Neural cell (in vitro differentiated cells): ENCODE measurements around the gene LOXHD1. TPM values are rescaled to one million over a fixed set of nuclear protein-coding genes. Genes with fewer than 3 reads are reported as not detected.

ENCODE experiments used
- H2AFZ ChIP-seq: fragments of 200-600, 300-800 bp; sonication (generic), shearing (Covaris generic); 2 replicates; pipeline ENCODE4 v1.6.0; 2014; ENCODE audit warnings: low read depth, mild to moderate bottlenecking, antibody characterized with exemption, low read length, moderate library complexity
- H3F3A ChIP-seq: fragments of 200-600 bp; shearing (Covaris generic); 2 replicates; pipeline ENCODE4 v1.6.1; 2016; ENCODE audit warnings: mild to moderate bottlenecking, moderate library complexity, mixed read lengths, antibody characterized with exemption, low read length; ENCODE audit not compliant: insufficient read depth, poor library complexity, severe bottlenecking
- H3K27ac ChIP-seq: fragments of 200-600, 300-800 bp; sonication (generic), shearing (Covaris generic); 2 replicates; pipeline ENCODE4 v1.5.1; 2014; ENCODE audit warnings: mild to moderate bottlenecking, low read length, moderate library complexity
- H3K27me3 ChIP-seq: fragments of 300-800, 200-600 bp; sonication (generic), shearing (Covaris generic); 2 replicates; pipeline ENCODE4 v1.6.0; 2014; ENCODE audit warnings: mild to moderate bottlenecking, low read depth, low read length, moderate library complexity; ENCODE audit not compliant: insufficient read depth
- H3K36me3 ChIP-seq: fragments of 300-800, 200-600 bp; sonication (generic), shearing (Covaris generic); 2 replicates; pipeline ENCODE4 v1.5.1; 2014; ENCODE audit warnings: mild to moderate bottlenecking, antibody characterized with exemption, low read length, moderate library complexity; ENCODE audit not compliant: insufficient read depth
- H3K4me2 ChIP-seq: fragments of 300-800, 200-600 bp; sonication (generic), shearing (Covaris generic); 2 replicates; pipeline ENCODE4 v1.6.0; 2014; ENCODE audit warnings: mild to moderate bottlenecking, low read length
- H3K4me3 ChIP-seq: fragments of 300-800, 200-600 bp; sonication (generic), shearing (Covaris generic); 2 replicates; pipeline ENCODE4 v1.5.1; 2014; ENCODE audit warnings: mild to moderate bottlenecking, low read length, moderate library complexity
- H3K79me2 ChIP-seq: fragments of 200-600 bp; shearing (Covaris generic); replicated peaks from 2 replicates; pipeline ENCODE4 v1.6.0; 2014; ENCODE audit warnings: mild to moderate bottlenecking, low read length, moderate library complexity; ENCODE audit not compliant: insufficient read depth
- H3K9ac ChIP-seq: fragments of 300-800, 200-600 bp; sonication (generic), shearing (Covaris generic); 2 replicates; pipeline ENCODE4 v1.6.1; 2016; ENCODE audit warnings: mild to moderate bottlenecking, low read length, mixed read lengths
- H3K9me2 ChIP-seq: fragments of 200-600 bp; shearing (Covaris generic); 2 replicates; pipeline ENCODE4 v1.6.1; 2016; ENCODE audit warnings: mild to moderate bottlenecking, low read length, mixed read lengths; ENCODE audit not compliant: insufficient read depth
- H3K9me3 ChIP-seq: fragments of 200-600, 300-800 bp; sonication (generic), shearing (Covaris generic); 2 replicates; pipeline ENCODE4 v1.6.1; 2016; ENCODE audit warnings: mild to moderate bottlenecking, mixed run types, low read length, moderate library complexity, mixed read lengths
- H4K20me1 ChIP-seq: fragments of 200-600 bp; shearing (Covaris generic); 2 replicates; pipeline ENCODE4 v1.6.1; 2016; ENCODE audit warnings: mild to moderate bottlenecking, mixed run types; ENCODE audit not compliant: insufficient read depth
- EP300 ChIP-seq: fragments of 450-650 bp; conservative IDR thresholded peaks from 2 replicates; pipeline ENCODE4 v1.6.1; 2014; ENCODE audit warnings: antibody characterized with exemption, mild to moderate bottlenecking, moderate library complexity; ENCODE audit not compliant: poor library complexity, severe bottlenecking
- EZH2 ChIP-seq: fragments of 200-600, 300-800 bp; shearing (Covaris generic), sonication (generic); IDR thresholded peaks from 2 replicates; pipeline ENCODE4 v1.6.1; 2014; ENCODE audit warnings: antibody characterized with exemption, low read length, borderline replicate concordance, mild to moderate bottlenecking; ENCODE audit not compliant: insufficient read depth, poor library complexity, severe bottlenecking
- MXI1 ChIP-seq: fragments of 450-650 bp; conservative IDR thresholded peaks from 2 replicates; pipeline ENCODE4 v1.6.1; 2014; ENCODE audit warnings: antibody characterized with exemption, mild to moderate bottlenecking; ENCODE audit not compliant: poor library complexity, severe bottlenecking
- POLR2AphosphoS5 ChIP-seq: IDR thresholded peaks from 2 replicates; pipeline ENCODE4 v1.6.1; 2012
- RAD21 ChIP-seq: fragments of 450-650 bp; conservative IDR thresholded peaks from 2 replicates; pipeline ENCODE4 v1.6.1; 2014; ENCODE audit warnings: antibody characterized with exemption, mild to moderate bottlenecking, moderate library complexity
- SMC3 ChIP-seq: fragments of 450-650 bp; conservative IDR thresholded peaks from 2 replicates; pipeline ENCODE4 v1.6.1; 2014; ENCODE audit warnings: antibody characterized with exemption, mild to moderate bottlenecking, moderate library complexity; ENCODE audit not compliant: poor library complexity
- TAF1 ChIP-seq: IDR thresholded peaks from 2 replicates; pipeline ENCODE4 v1.6.1; 2012; ENCODE audit warnings: low read depth
- polyA plus RNA-seq: library from polyadenylated mRNA; depleted of rRNA; stranded (reverse); fragments of >200 nt; gene quantifications from 2 replicates; pipeline ENCODE4 v1.2.3, GENCODE V29; 2014
- TF ChIP-seq, protein P1 (sequence below): fragments of 450-650 bp; IDR thresholded peaks from 2 replicates; pipeline ENCODE4 v1.5.1; 2014; ENCODE audit warnings: antibody characterized with exemption, mild to moderate bottlenecking, moderate library complexity; ENCODE audit not compliant: poor library complexity, severe bottlenecking
- TF ChIP-seq, protein P2 (sequence below): IDR thresholded peaks from 2 replicates; pipeline ENCODE4 v1.6.1; 2012; ENCODE audit warnings: borderline replicate concordance

Gene LOXHD1
- polyA plus RNA-seq, 1 donor from 2014 or later = not detected

DNA sequence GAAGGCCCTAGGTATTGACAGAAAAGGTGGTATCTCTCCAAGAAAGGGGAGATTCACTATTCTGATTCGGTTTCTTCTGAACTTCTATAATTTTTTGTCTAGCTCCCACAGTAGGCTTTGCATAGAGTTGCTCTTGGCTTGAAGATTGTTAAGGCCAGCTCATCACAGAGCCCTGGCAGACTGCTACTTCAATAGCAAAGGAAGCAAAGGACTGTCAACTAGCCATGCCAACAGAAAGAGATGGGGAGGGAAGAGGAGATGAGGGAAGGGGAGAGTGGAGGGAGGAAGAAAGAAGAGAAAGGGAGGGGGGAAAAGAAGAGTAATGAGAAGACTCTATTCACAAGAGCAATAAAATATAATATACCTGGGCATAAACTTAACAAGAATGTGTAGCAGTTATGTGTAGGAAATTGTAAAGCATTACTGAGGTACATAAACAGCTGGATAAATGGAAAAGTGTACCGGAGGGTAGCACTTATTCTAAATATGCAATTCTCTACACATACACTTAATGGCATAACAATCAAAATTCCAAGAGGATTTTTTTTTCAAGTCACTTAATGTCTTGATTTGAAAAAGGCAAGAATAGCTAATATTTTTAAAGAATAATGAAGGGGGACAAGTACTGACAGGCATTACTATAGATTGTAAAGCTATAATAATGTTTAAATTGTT lies 102.5 kb downstream of the LOXHD1 start:
- Histone ChIP-seq H2AFZ (no peak overlapping the region), H3K9ac (no peak overlapping the region), H3K27me3 (no peaks in the 10 kb centered on the region), H3F3A (no peaks in the 10 kb centered on the region), H4K20me1 (no peaks in the 10 kb centered on the region), H3K79me2 (no peaks in the 10 kb centered on the region), H3K4me3 (no peak overlapping the region), H3K36me3 (no peaks in the 10 kb centered on the region), H3K4me2 (no peak overlapping the region), H3K9me3 (no peaks in the 10 kb centered on the region), H3K9me2 (no peaks in the 10 kb centered on the region), H3K27ac (no peak overlapping the region)
- TF ChIP-seq RAD21 (no peak), MXI1 (no peak), EZH2 (no peak), POLR2AphosphoS5 (no peak), EP300 (no peak), TAF1 (no peak), SMC3 (no peak)
- TF ChIP-seq, protein P1, sequence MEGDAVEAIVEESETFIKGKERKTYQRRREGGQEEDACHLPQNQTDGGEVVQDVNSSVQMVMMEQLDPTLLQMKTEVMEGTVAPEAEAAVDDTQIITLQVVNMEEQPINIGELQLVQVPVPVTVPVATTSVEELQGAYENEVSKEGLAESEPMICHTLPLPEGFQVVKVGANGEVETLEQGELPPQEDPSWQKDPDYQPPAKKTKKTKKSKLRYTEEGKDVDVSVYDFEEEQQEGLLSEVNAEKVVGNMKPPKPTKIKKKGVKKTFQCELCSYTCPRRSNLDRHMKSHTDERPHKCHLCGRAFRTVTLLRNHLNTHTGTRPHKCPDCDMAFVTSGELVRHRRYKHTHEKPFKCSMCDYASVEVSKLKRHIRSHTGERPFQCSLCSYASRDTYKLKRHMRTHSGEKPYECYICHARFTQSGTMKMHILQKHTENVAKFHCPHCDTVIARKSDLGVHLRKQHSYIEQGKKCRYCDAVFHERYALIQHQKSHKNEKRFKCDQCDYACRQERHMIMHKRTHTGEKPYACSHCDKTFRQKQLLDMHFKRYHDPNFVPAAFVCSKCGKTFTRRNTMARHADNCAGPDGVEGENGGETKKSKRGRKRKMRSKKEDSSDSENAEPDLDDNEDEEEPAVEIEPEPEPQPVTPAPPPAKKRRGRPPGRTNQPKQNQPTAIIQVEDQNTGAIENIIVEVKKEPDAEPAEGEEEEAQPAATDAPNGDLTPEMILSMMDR = no peak
- TF ChIP-seq, protein P2, sequence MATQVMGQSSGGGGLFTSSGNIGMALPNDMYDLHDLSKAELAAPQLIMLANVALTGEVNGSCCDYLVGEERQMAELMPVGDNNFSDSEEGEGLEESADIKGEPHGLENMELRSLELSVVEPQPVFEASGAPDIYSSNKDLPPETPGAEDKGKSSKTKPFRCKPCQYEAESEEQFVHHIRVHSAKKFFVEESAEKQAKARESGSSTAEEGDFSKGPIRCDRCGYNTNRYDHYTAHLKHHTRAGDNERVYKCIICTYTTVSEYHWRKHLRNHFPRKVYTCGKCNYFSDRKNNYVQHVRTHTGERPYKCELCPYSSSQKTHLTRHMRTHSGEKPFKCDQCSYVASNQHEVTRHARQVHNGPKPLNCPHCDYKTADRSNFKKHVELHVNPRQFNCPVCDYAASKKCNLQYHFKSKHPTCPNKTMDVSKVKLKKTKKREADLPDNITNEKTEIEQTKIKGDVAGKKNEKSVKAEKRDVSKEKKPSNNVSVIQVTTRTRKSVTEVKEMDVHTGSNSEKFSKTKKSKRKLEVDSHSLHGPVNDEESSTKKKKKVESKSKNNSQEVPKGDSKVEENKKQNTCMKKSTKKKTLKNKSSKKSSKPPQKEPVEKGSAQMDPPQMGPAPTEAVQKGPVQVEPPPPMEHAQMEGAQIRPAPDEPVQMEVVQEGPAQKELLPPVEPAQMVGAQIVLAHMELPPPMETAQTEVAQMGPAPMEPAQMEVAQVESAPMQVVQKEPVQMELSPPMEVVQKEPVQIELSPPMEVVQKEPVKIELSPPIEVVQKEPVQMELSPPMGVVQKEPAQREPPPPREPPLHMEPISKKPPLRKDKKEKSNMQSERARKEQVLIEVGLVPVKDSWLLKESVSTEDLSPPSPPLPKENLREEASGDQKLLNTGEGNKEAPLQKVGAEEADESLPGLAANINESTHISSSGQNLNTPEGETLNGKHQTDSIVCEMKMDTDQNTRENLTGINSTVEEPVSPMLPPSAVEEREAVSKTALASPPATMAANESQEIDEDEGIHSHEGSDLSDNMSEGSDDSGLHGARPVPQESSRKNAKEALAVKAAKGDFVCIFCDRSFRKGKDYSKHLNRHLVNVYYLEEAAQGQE = no peak

DNA sequence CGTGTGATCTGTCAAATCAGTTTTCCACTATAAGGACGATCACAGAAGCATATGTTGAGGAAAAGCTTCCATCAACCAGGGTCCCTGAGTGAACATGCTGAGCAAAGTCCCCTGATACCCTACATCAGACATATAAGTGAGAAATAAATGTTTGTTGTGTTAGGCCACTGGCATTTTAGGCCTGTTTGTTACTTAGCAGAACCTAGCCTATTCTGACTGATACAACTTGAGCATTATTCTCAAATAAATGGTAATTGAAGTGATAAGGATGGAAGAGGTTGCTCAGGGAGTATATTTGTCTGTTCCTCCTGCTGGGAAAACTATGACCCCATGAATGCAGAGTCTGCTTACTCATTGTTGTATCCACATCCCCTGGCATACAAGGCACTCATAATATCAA lies 106.4 kb downstream of the LOXHD1 start:
- no peak overlapping the region for H3K27ac ChIP-seq

More for the DNA sequence above, 106.4 kb downstream of the LOXHD1 start:
- Histone ChIP-seq H3F3A (no peaks in the 10 kb centered on the region), H3K4me2 (no peak overlapping the region), H3K9me3 (no peaks in the 10 kb centered on the region), H4K20me1 (no peaks in the 10 kb centered on the region), H3K9me2 (no peaks in the 10 kb centered on the region), H3K4me3 (no peak overlapping the region), H3K79me2 (no peaks in the 10 kb centered on the region), H3K27me3 (no peaks in the 10 kb centered on the region), H3K36me3 (no peaks in the 10 kb centered on the region), H3K9ac (no peak overlapping the region), H2AFZ (no peak overlapping the region)
- TF ChIP-seq SMC3 = no peak
- TF ChIP-seq, protein P2 = no peak
- TF ChIP-seq POLR2AphosphoS5 = no peak
- TF ChIP-seq, protein P1 = no peak
- no peak for TF ChIP-seq RAD21
- no peak for TF ChIP-seq MXI1
- TF ChIP-seq EP300 = no peak
- TF ChIP-seq EZH2 = no peak
- no peak for TF ChIP-seq TAF1
